ES-I3 (cell line): ENCODE results near the gene JAKMIP1.

Source experiments
- H3K36me3 ChIP-seq: 2 replicates; pipeline ENCODE4 v1.6.1; 2013; ENCODE audit warnings: mild to moderate bottlenecking, low read length, control low read depth, moderate library complexity; ENCODE audit not compliant: insufficient read depth
- H3K4me1 ChIP-seq: 2 replicates; pipeline ENCODE4 v1.6.1; 2013; ENCODE audit warnings: mild to moderate bottlenecking, control low read depth, low read length; ENCODE audit not compliant: insufficient read depth
- H3K9ac ChIP-seq: 2 replicates; pipeline ENCODE4 v1.6.1; 2013; ENCODE audit warnings: low read depth, mild to moderate bottlenecking, low read length, moderate library complexity
- H3K9me3 ChIP-seq: 2 replicates; pipeline ENCODE4 v1.6.1; 2013; ENCODE audit warnings: mild to moderate bottlenecking, low read length, moderate library complexity; ENCODE audit not compliant: control insufficient read depth, insufficient read depth

Gene JAKMIP1

DNA sequence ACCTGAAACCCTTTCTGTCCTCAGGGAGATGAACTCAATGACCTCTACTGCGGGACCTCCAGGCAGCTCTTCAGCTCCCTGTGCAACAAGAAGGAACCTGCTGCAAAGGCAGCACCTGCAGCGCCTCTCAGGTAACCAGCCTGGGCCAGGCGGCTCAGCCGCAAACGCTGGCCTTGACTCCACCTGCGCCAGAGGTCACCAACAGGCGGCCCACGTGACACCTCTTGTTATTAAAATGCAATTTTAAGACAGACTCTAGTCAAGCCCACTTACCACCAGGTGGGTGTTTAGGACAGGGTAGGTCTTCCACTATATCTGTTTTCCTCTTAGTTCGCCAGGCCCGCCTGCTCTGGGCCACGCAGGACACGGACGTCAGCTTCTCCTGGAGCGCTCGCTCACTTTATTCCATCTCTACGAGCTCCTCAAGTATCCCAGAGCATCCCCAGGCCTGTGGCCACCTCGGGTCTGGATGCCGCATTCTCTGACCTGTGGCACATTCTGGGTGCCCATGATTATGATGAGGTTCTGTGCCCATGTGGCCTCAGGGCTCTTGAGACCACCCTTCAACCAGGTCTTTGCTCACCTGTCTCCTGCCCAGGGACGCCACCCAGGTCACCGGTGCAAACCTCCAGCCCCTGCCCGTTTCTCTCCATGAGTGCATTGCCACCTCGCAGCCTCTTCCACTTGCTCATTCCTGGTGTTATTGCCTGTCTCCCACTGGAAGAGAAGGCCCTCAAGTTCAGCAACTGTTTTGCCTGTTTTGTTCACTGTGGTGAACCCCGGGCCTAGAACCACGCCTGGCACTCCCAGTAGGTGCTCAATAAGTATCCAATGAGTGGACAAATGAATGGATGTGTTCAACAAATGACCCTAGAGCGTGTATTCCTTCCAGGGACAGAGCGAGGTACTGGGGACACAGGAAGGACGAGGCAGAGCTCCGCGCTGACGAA, 32.8 kb upstream of the JAKMIP1 start:
- Histone ChIP-seq H3K9me3 (no peaks in the 10 kb centered on the region), H3K36me3 (no peaks in the 10 kb centered on the region), H3K9ac (no peak overlapping the region), H3K4me1 (no peaks in the 10 kb centered on the region)

DNA sequence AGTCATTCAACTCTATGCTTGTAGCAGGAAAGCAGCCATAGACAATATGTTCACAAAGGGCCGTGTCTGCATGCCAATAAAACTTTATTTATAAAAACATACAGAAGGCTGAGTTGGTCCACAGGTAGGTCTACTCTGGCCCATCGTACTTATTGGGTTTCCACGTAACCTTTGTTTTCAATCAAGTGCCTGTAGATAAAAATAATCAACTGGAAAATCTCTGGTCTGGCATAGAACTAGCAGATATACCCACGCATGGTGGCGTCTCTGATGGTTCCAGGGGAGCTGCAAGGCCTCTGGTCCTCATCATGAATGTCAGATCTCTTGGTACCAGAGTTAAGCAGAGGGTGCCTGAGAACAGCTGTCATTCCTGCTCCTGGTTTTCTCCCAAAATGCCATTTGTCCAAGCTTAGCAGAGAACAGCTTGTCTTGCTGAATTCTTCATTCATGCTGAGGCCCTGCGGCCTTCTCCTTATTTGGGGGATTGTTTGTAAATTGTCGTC, 31.4 kb upstream of the JAKMIP1 start:
- Histone ChIP-seq H3K9ac (no peak overlapping the region), H3K4me1 (no peaks in the 10 kb centered on the region), H3K36me3 (no peaks in the 10 kb centered on the region), H3K9me3 (no peaks in the 10 kb centered on the region)

DNA sequence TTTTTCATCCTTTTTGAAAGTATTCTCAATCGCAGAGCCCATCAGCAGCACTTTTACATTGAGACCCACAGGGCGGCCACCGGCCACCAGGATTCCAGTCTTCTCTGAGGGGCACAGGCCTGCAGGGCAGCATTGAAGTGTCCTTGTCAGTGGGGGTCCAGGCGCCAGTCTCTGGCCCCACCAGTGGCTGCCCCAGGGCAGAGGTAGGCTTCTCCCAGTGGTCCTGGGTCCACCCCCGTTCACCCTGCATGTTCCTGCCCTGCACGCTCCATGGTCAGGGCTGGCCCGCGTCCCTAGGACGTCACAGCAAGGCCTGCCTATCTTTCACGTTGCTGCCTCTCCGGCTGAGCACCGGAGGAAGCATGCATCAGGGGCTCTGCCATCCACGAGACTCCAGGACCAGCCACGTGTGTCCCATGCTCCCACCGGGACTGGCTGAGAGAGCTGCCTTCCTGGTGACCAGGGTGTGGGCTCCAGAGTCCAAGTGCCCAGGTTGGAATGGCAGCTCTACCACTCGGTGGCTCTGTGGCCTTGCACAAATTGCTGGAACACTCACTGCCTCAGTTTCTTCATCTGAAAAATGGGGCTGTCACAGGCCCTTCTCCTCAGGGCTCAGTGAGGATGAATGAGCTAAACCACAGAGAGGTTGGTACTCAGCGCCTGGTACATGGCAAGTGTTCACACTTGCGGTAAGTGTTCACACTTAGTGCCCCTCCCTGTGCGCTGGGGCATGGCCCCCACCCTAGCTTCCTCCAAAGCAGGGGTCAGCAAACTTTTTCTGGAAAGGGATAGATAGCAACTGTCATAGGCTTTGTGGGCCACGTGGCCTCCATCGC, 30.7 kb upstream of the JAKMIP1 start:
- H3K9ac ChIP-seq = no peak overlapping the region

DNA sequence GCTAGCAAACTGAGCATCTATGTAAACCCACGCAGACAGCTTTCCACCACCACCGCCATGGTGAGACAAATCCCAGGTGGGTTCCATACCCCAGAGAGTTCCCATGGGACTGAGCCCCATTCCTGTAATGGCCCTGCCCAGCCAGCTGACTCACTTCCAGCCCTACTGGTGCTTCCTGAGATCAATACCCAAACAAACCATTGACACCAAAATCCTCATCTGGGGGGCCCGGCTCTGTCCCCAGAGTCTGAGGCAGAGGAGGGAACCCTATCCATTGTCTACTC, 30.1 kb upstream of the JAKMIP1 start:
- no peak overlapping the region for H3K9ac ChIP-seq
- no peaks in the 10 kb centered on the region for H3K4me1 ChIP-seq
- no peaks in the 10 kb centered on the region for H3K36me3 ChIP-seq
- no peaks in the 10 kb centered on the region for H3K9me3 ChIP-seq

More for the DNA sequence above, 30.7 kb upstream of the JAKMIP1 start:
- Histone ChIP-seq H3K9me3 (no peaks in the 10 kb centered on the region), H3K36me3 (no peaks in the 10 kb centered on the region), H3K4me1 (no peaks in the 10 kb centered on the region)

DNA sequence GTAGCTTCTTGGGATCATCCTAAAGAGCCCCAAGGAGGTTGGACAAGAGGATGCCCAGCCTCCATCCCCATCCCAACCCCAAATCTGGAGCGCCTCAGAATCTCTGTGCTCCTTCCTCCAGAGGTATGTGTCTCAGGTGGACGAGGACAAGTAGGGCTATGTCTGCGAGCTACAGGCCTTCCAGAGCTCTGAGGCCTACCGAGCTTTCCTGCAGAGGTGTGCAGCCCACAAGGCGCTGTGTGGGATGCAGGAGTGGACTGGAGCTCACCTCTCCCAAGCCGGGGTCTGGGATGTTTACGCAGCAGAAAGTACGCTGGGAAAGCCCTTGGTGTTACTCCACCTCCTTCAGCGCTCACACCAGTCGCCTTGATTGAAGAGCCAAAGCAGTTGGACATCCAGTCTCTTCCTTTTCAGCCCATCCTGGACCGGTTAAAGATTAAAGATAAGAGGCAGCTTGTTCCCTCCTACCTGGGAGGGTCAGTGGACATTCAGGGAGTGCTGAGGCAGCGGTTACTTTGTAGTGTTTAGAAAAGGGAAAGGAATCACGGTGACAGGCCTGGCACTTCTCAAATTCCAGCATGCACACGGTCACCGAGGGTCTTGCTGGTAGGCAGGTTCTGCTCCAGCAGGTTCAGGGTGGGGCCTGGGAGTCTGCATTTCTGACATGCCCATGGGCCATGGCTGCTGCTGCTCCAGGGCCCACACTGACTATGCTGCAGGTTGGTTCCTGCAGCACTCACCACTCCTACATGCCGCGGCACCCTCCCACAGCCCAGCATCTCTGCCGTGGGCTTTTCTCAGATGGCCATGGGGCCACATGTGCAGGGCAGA, 29.5 kb upstream of the JAKMIP1 start:
- H3K4me1 ChIP-seq = no peaks in the 10 kb centered on the region
- H3K9ac ChIP-seq = no peak overlapping the region
- H3K36me3 ChIP-seq = no peaks in the 10 kb centered on the region
- no peaks in the 10 kb centered on the region for H3K9me3 ChIP-seq

DNA sequence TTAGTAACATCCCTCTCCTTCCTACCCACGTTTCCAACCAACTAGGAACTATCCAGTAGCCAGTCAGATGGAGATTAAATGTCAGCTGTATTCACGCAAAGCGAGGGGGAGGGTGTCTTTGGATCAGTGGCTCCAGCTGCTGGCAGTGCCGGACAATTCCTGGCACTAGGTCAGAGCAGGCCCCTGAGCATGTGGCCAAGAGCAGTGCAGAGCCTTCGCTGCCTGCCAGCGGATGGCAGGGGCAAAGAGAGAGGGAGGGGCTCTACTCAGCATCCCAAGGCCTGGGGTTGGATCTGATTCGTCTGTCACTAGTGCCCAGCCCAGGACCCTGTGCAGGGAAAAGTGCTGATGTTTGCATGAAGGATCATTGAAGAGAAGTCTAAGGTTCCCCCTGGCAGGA, 28.7 kb upstream of the JAKMIP1 start:
- Histone ChIP-seq H3K9me3 (no peaks in the 10 kb centered on the region), H3K4me1 (no peaks in the 10 kb centered on the region), H3K9ac (no peak overlapping the region), H3K36me3 (no peaks in the 10 kb centered on the region)

DNA sequence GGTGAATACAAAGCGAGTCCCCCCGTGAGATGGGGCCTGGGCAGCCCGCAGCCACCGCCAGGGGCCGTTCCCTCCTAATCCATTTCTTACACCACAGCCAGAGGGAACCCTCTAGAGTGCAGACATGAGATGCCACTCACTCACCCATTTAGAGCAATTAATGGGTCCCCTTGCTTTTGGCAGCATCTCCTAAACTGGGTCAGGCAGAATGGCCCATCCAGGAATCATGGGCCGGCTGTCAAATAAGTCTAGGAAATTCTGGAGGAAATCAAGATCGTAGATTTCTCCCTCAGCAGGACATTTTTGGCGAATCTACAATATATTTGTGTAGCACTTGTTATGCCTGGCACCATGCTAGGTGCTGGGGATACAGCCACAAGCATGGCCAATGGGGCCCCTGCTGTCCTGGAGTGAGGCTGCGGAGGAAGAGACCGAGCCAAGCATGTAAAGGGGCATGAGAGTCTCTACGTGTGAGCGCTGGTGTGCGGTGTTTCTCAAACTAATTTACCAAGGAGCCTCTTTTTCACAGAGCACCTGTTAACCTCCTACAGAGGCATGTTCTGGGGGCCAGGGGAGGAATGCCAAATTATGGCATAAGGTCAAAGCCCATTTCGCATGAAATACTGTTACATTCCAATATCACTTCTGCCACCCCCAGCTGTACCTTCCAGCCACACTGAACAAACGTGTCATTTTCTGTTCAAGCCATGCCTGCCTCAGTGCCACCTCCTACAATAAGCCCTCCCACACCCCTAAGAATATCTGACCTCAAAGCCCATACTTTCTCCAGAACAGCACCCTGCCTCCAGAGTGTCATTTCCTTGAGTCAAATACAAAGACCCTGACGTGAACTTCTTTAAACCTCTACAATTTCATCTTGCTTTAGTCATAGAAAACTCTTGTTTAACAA, 28.1 kb upstream of the JAKMIP1 start:
- no peaks in the 10 kb centered on the region for H3K4me1 ChIP-seq
- no peaks in the 10 kb centered on the region for H3K9me3 ChIP-seq
- no peaks in the 10 kb centered on the region for H3K36me3 ChIP-seq
- H3K9ac ChIP-seq = no peak overlapping the region

DNA sequence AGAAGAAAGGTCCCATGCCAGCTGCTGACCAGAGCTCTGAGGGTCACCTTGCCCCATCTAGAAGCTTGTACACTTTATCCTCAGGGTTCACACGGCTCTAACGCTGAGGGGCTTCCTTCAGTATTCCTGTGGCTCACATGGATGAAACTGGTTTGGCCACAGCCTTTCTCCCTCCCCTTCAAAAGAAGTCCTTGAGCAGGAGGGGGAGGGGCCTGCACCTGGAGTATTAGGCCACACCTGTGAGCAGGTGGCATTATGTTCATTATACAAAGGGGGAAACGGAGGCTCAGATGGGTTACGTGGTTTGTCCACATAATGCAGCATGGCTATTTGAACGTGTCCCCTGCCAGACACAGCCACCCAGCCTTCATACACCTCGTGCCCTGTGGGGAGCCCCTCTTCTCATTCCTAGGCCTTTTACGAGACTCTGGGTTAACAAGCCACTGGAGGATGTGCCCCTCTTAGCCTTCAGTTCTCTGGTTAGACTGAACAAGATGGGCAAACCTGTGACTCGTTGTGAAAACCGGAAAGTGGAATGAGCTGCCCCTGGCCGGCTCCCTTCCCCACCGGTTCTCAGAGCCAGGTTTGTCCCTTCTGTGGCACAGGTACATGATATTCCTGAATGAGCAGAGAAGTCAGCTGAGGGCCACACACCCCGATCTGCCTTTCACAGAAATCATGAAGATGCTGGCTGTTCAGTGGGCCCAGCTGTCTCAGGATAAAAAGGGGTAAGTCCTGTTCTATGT, 27.2 kb upstream of the JAKMIP1 start:
- Histone ChIP-seq H3K9ac (no peak overlapping the region), H3K36me3 (no peaks in the 10 kb centered on the region), H3K4me1 (no peaks in the 10 kb centered on the region), H3K9me3 (no peaks in the 10 kb centered on the region; the same call in 1 of the 2 replicates)

DNA sequence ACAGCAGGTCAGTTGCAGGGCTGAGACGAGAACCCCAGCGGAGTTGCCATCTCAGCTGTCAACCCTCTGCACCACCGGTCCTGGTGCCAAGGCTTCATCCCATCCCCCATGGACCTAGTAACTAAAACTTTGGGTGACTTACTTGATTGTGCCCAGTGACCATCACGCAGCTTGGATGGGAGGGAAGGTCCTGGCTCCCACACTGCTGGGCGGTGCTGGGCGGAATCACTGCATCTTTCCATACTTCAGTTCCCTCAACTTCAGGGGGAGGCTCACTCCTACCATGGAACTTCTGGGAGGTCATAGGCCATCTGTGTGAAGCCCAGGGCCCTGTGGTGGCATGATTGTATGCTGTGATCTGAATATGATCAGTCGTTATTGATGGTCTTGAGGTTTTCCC, 26.2 kb upstream of the JAKMIP1 start:
- H3K36me3 ChIP-seq = no peaks in the 10 kb centered on the region
- H3K4me1 ChIP-seq = no peaks in the 10 kb centered on the region
- no peak overlapping the region for H3K9ac ChIP-seq
- H3K9me3 ChIP-seq = no peaks in the 10 kb centered on the region; the same call in 1 of the 2 replicates

DNA sequence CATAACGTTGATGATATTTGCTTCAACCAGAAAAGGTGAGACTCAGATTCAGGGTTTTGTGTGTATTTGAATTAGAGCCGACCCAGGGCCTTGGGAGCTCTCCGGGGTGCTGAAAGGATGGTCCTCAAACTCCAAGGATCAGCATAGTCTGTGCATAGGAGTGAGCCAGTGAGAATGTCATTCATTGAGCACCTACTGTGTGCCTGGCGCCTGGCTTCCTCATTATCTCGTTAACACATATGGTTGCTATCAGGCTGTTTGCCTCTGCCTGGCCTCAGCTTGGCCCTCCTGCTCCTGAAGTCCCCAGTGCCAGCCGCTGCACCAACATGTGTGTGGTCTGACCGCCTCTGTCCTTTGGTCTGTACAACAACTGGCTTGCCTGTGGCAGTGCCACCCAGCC, 25.1 kb upstream of the JAKMIP1 start:
- Histone ChIP-seq H3K9me3 (no peaks in the 10 kb centered on the region; the same call in 1 of the 2 replicates), H3K4me1 (no peaks in the 10 kb centered on the region), H3K36me3 (no peaks in the 10 kb centered on the region), H3K9ac (no peak overlapping the region)

DNA sequence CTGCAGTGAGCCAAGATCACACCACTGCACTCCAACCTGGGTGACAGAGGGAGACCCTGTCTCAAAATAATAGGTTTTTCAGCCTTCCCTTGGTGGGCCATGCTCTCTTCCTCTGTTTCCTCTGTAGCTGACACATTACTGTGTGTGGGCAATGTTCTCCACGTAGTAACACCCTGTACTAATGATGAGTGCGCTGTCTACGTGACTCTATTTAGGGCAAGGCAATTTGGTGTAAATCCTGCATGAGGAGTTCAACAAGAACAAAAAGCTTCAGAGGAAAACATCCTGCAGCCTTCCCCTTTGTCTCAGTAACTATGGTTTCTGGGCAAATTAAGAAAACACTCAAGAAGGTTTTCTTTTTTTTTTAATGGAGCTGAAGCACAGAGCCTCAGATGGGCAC, 24.4 kb upstream of the JAKMIP1 start:
- H3K36me3 ChIP-seq = no peaks in the 10 kb centered on the region
- no peaks in the 10 kb centered on the region for H3K4me1 ChIP-seq
- no peaks in the 10 kb centered on the region; the same call in 1 of the 2 replicates for H3K9me3 ChIP-seq
- no peak overlapping the region for H3K9ac ChIP-seq

DNA sequence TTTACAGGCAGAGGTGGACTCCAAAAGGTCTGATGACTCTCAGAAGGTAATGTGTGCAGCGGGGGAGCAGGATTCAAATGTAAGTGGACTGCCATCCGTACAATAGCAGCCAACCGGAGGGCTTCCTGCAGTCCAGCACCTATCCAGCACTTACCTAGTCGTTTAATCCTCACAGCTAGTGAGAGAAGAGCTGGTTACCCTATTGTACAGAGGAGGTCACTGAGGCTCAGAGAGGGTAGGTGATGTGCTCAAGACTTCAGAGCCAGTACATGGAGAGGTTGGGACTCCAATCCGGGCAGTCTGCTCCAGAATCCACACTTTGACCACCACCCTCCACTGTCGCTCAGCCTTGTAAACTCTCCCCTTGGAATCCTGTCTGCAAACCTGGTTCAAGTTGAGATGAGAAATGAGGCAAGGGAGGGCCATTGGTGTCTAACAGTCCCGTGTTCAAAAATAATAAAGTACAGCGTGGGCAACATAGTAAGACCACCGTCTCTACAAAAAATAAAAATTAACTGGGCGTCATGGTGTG, 22.5 kb upstream of the JAKMIP1 start:
- no peaks in the 10 kb centered on the region; the same call in 1 of the 2 replicates for H3K4me1 ChIP-seq
- no peaks in the 10 kb centered on the region; the same call in 1 of the 2 replicates for H3K9me3 ChIP-seq
- H3K9ac ChIP-seq = peak overlapping the region; percentile 90; the same call in 1 of the 2 replicates
- H3K36me3 ChIP-seq = no peaks in the 10 kb centered on the region
